GM10847 (cell line): ENCODE measurements around the gene BCAT1.

Experiments used
- POLR2A ChIP-seq: IDR thresholded peaks from 2 replicates; pipeline ENCODE4 v1.6.1; 2011; ENCODE audit not compliant: insufficient read length; ENCODE audit errors: extremely low read depth

BCAT1 gene

GRCh38 chr12:24889411-24889810, 59.5 kb downstream of the BCAT1 start:
- no peak for TF ChIP-seq POLR2A

DNA sequence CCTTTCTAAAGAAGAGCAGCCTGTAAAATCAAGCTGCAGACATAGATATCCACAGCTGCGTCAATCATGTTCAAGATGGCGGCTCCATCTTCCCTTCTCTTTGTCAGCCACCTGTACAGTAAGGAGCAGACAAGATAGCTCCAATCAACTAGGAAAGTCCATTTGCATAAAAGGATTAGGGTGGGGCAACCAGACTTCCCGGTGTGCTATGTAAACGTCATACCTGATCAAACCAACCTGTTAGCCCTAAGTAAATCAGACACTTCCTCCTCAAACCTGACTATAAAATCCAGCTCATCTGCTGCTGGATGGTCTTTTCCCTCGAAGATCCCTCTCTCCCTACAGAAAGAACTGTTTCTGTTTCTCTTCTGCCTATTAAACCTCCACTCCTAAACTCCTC, 60.1 kb downstream of the BCAT1 start:
- TF ChIP-seq POLR2A: no peak

DNA sequence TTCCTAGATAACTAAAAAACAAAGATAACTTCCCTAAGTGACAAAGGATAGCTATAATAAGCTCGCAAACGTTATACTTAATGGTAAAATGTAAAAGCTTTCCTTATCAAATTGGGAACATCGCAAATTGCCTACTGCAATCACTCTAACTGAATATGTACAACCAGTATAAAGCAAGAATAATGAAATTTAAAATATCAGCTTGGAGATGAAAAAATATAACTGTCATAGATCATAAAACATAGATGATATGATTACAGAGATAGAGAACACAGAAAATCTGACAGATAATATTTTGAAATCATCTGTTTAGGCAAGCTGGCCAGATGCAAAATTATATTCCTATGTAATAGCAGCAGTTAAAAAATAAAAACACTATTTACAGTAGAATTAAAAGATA, 64.0 kb downstream of the BCAT1 start:
- TF ChIP-seq POLR2A: no peak

- no peak for TF ChIP-seq POLR2A
Observed at GRCh38 chr12:24881724-24882371, 67.1 kb downstream of the BCAT1 start.

DNA sequence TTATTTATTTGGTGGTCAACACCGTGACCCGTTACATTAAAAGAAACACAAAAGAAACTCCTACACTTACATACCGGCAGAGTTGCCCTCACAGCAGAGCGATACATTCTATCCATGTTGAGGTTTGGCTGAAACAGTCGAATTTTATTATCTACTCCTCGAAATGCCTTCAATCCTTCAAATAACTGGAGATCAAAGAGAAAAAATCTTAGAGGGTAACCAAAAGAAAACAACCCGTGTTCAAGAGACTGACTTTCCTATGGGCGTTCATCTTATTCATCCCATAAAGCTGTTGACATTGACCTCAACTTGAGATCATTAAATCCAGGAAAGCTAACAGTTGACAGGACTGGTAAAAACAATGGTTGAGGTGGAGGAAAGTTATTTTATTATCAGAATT, 67.7 kb downstream of the BCAT1 start:
- no peak for TF ChIP-seq POLR2A

GRCh38 chr12:24880732-24881131, 68.2 kb downstream of the BCAT1 start:
- TF ChIP-seq POLR2A: no peak

DNA sequence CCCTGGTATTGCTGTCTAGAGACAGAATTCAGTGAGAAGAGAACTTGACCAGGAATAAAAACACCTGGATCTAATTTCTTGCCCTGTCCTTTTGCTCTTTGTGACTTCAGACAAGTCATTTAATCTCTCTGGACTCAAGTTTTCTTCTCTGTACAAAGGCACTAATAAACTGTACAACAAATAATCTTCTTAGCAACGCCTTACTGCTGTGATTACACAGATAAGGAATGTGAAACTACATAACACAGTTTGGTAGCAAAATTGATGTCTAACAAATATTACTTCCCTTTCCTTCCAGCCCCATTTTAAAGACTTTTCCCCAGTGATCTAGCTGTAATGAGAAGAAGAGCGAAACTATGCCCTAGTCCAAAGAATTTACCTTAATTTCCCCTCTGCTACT, 69.3 kb downstream of the BCAT1 start:
- no peak for TF ChIP-seq POLR2A

DNA sequence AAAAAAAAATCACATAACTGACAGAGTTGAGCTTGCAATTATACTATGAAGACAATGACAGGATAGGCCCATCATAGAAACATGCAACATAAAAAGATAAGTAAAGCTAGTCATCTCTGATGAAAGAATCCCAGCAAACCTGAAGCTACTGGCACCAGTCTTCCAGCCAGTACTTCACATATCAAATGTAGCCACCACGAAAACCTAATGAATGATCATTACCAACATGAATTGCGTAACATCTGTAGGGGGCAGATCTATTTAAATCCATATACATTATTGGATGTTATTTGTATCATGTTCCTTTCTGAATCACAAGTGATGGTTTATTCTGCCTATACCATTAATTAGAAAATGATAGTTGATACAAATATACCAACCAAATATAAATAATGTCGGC, 73.9 kb downstream of the BCAT1 start:
- no peak for TF ChIP-seq POLR2A

DNA sequence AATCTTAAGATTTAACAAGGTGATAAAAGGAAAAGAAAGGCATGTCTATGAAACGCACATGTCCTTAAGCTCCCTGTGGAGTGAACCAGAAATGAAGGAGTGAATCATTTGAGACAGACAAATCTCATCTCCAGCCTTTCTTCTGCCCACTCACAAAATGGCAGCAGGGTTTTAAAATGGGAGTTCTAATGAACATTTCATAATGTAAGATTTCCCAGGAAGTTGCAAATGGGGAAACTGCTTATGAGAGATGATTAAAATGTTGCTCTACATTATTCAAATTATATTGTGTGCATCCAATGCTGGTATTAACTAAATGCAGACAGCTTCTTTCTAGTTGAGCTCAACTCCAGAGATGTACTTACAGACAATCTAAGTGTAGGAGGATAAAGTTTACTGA, 76.7 kb downstream of the BCAT1 start:
- TF ChIP-seq POLR2A: no peak

GRCh38 chr12:24864796-24865125, 84.1 kb downstream of the BCAT1 start:
- no peak for TF ChIP-seq POLR2A

DNA sequence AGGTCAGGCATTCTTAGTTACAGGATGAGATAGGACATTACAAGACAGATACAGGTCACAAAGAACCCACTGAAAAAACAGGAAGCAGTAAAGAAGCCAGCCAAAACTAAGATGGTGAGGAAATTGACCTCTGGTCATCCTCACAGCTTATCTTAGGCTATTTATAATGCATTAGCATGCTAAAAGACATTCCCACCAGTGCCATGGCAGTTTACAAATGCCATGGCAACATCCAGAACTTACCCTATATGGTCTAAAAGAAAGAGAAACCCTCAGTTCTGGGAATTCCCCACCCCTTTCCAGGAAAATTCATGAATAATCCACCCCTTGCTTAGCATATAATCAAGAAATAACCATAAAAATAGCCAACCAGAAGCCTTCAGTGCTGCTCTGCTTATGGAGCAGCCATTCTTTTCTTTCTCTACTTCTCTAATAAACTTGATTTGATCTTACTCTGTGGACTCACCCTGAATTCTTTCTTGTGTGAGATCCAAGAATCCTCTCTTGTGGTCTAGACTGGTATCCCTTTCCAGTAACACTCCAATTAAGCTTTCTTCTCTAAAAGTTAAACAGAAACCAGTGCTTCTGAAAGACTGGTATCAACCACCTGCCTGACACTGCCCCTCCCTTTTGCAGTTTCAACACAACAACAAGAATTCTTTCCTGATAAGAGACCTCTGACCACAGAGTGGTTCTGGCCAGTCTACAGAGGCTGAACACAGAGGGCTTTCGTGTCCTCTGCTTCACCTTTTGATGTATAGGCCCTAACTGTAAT, 86.9 kb downstream of the BCAT1 start:
- no peak for TF ChIP-seq POLR2A

DNA sequence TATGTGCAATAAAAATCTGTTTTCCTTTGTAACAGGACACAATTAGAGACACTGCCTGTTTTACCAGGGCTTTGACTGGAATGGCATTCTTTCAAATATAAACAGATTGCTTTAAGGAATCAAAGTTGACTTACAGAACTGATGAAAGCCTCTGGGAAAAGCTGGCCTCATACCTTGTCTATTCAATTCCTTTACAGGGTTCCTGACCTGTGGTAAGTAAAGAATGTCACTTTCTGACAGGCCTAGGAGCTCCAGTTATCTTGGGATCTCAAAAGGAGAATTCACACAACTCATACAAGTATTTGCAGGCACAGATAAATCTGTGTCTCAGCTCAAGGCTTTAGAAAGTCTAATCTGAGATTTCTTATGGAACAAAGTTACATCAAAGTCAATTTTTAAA, 88.4 kb downstream of the BCAT1 start:
- TF ChIP-seq POLR2A: no peak

- TF ChIP-seq POLR2A: no peak
Observed at GRCh38 chr12:24856541-24856940, 92.4 kb downstream of the BCAT1 start.

- no peak for TF ChIP-seq POLR2A
Observed at GRCh38 chr12:24854908-24855307, 94.0 kb downstream of the BCAT1 start.

- no peak for TF ChIP-seq POLR2A
Observed at GRCh38 chr12:24854017-24854416, 94.9 kb downstream of the BCAT1 start.

GRCh38 chr12:24853588-24853987, 95.3 kb downstream of the BCAT1 start:
- no peak for TF ChIP-seq POLR2A

DNA sequence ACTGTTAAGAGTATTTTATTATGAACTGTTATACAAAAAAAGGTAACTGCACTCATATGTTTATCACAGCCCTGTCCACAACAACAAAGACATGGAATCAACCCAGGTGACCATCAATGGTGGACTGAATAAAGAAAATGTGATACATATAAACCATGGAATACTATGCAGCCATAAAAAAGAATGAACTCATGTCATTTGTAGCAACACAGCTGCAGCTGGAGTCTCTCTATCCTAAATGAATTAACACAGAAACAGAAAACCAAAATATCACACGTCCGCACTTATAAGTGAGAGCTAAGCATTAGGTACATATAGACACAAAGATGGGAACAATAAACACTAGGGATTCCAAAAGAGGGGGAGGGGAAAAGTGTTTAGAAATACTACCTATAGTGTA, 95.8 kb downstream of the BCAT1 start:
- TF ChIP-seq POLR2A: no peak
